Measurements from ENCODE around the gene RPL32.

RPL32 gene

GRCh38 chr3:12837295-12837986 lies 3.9 kb downstream of the RPL32 start:
- no peak for TF ChIP-seq CTCF (IDR thresholded peaks at IDR 0.05; ENCODE audit: low read depth, low read length, missing control alignments)
- no peak for DNase-seq (ENCODE audit: low read depth)
- no peak overlapping the region for H3K4me3 ChIP-seq (ENCODE audit: low read depth, low read length)

- TF ChIP-seq CTCF (IDR thresholded peaks at IDR 0.05; ENCODE audit: low read depth, low read length, missing control alignments): no peak
- DNase-seq (ENCODE audit: low read depth): no peak
- no peak overlapping the region for H3K4me3 ChIP-seq (ENCODE audit: low read depth, low read length)
Measured at GRCh38 chr3:12835052-12835665, 6.2 kb downstream of the RPL32 start.

GRCh38 chr3:12833222-12834161 lies 7.9 kb downstream of the RPL32 start:
- TF ChIP-seq CTCF (IDR thresholded peaks at IDR 0.05; ENCODE audit: low read depth, low read length, missing control alignments): no peak
- no peak for DNase-seq (ENCODE audit: low read depth)
- no peak overlapping the region for H3K4me3 ChIP-seq (ENCODE audit: low read depth, low read length)

GRCh38 chr3:12832350-12833221 lies 8.8 kb downstream of the RPL32 start:
- DNase-seq (ENCODE audit: low read depth): no peak
- TF ChIP-seq CTCF (IDR thresholded peaks at IDR 0.05; ENCODE audit: low read depth, low read length, missing control alignments): no peak
- H3K4me3 ChIP-seq (ENCODE audit: low read depth, low read length): no peak overlapping the region

- TF ChIP-seq CTCF (IDR thresholded peaks at IDR 0.05; ENCODE audit: low read depth, low read length, missing control alignments): no peak
- no peak for DNase-seq (ENCODE audit: low read depth)
- no peak overlapping the region for H3K4me3 ChIP-seq (ENCODE audit: low read depth, low read length)
Measured at GRCh38 chr3:12831301-12831866, 10.0 kb downstream of the RPL32 start.

GRCh38 chr3:12830785-12831156 lies 10.6 kb downstream of the RPL32 start:
- TF ChIP-seq CTCF (IDR thresholded peaks at IDR 0.05; ENCODE audit: low read depth, low read length, missing control alignments): peak; percentile 32
- no peak for DNase-seq (ENCODE audit: low read depth)
- H3K4me3 ChIP-seq (ENCODE audit: low read depth, low read length): no peak overlapping the region
